Measurements from ENCODE around the gene GRAMD4.

GRCh38 chr22:46629291-46629690 is 9.1 kb downstream of the GRAMD4 start:
- no peak for TF ChIP-seq POLR2AphosphoS5 (IDR thresholded peaks at IDR 0.05; ENCODE audit: low read depth, low read length)
- no peak for TF ChIP-seq TAF1 (IDR thresholded peaks at IDR 0.05; ENCODE audit: low read depth, low read length)
- TF ChIP-seq SPI1 (IDR thresholded peaks at IDR 0.05; ENCODE audit: low read depth, low read length), result no peak

All from GM12891 (cell line).